Colon (tissue), 2 donors: Measurements from ENCODE around the gene FANCI.

Experiments used
- FAIRE-seq: peaks from 2 replicates; lab custom pipeline; 2012; peaks lifted over from hg19 to GRCh38; lab: Jason Lieb, UNC
- donor health status: control.
- donor health status: control.

Gene FANCI

DNA sequence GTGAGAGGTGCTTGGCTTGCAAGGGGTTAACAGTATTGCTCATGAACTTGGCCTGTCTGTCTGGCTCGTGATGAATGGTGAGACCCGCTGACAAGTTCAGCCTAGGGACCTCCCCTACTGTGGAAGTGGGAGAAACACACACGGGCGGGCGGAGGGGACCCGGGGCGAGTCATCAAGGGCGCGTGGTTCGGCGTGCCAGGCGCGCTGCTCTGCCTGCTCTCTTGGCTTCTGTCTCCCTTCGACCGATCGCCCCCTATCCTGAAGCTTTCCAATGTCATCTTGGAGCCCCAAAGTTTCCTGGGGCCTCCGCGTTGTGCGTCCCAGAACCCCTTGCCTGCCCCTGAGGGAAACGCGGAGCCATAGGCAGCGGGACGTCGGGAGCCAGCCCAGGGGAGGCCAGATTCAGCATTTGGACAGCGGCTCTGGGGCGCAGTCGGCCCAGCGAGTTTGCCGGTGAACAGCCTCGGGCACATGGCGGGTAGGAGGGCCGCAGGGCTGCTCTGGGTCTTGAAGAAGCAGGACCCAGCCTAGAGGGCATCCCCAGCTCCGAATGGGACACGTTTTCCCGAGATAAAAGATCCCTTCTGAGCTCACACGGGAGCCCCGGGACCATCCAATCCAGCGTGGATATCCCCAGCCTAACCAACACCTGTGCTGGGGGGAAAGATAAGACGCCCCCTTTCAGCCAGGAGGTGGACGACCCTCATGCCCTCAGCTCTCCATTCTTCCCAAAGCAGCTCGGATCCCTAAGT lies 117.8 kb downstream of the FANCI start:
- FAIRE-seq = no peak

DNA sequence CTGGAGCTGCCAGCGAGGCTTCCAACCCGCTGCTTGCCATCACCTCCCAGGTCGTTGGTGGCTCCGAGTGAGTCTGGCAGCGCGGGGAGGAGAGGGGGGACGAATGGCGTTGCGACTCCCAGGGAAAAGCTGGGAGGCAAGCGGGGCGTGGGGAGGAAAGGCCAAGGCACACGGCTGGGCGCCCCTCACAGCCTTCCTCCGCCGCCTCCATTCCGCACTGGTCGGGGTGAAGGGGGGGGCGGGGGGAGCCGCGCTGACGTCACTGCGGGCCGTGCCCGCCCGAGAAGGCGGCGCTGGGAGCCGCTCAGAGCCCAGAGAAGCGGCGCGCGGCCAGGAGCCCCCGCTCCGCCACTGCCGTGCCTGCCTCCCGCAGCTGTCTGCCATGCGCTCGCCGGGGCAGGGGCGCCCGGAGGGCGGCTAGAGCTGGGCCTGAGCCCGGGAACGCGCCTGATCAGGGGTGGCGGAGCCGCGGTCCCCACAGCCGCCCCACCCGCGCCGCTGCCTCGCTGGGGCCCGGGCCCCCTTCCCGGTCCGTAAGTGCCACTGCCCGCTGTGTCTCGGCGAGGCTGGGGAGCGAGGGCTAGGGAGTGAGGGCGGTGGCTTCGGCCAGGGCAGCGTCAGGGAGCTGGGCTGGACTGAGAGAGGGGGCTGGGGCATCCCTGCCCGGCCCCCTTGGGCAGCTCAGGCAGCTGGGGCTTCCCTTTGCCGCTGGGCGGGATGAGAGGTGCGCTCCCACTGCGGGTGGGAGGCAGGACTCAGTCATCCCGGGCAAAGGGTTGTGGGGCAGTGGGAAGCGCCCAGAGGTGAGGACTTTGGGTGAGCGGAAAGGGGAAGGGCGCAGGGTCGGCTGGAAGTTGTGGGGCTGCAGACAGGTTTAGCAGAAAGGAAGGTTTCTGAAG lies 118.7 kb downstream of the FANCI start:
- no peak for FAIRE-seq

DNA sequence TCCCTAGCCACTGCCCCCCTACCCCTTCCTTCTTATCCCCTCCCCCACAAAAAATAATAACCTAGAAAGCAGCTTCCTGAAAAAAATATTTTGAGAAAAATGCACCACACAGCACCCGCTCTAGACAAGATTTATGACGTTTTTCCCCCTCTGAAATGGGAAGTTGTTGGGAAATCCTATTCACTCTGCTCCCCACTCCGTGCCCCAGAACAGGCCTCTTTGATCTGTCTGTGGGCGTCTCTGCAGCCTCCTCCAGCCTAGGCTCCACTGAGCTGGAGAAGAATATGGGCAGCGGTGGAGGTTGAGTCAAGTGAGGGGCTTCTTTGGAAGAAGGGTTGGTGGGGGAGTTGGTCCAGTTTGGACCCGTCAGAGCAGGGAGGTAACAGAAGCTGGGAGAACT lies 119.4 kb downstream of the FANCI start:
- no peak for FAIRE-seq

DNA sequence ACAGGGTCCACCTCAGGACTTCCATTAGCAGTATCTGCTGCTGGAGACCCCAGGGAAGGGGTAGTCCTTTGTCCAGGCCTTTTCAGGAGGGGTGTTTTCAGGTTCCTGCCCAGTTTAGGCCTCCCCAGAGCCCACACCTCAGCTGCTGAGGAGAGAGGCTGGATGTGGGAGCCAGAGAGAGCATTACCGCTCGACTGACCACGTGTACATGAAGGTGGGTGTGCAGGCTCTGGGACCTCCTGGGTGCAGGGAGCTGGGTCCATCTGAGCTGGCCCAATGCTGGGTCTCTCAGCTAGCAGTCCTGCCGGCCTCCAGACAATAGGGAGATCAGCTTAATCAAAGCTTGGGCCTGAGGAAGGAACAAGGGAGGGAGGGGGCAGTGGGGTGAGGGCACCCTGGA lies 120.0 kb downstream of the FANCI start:
- FAIRE-seq = no peak

DNA sequence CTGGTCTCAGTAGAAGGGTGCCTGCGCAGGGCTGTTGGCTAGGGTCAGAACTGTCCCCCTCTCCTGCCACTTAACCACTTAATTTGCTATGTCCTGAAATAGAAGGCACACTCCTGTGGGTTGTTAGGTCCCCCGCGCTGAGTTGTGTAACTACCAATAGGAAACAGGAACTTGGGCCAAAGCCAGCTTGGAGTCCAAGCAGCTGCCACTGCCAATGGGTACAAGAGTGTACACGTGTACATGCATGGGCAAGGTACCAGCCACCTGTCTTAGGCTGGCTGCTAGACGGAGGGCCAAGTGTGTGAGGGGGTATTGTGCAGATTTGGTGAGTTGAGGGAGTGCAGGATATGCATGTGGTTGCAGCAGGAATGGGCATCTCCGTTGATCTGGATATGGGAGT lies 120.6 kb downstream of the FANCI start:
- no peak for FAIRE-seq

DNA sequence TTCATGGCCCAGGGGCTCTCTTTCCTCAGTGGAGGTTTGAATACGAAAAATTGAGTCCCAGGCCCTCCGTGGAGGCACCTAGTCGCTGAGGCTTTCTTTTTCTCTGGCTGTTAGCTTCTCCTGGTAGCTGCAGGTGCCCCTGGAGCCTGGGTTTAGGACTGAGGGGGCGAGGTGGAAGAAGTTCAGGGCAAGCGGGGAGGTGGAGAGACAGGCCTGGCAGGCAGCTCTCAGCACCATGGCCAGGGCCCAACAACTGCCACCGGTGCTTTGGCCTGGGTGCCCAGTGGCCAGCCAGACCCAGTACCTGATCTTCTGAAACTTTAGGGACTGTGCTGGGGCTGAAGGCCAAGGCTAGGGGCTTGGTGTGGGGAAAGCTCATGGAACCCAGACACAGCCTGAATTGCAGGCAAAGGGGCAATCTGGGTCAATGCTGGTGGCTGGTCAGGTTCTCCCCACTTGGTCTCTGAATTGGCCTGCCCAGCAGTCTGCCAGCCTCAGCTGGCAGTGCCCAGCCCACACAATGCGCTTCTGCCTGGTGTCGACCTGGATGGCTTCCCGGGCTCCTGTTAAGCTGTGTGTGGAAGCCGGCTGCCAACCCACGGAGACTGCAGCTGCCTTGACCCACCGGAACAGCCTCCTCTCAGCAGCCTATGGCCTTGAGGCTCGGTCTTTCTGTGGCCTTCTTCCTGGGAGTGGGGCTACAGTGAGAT lies 121.1 kb downstream of the FANCI start:
- FAIRE-seq = no peak

DNA sequence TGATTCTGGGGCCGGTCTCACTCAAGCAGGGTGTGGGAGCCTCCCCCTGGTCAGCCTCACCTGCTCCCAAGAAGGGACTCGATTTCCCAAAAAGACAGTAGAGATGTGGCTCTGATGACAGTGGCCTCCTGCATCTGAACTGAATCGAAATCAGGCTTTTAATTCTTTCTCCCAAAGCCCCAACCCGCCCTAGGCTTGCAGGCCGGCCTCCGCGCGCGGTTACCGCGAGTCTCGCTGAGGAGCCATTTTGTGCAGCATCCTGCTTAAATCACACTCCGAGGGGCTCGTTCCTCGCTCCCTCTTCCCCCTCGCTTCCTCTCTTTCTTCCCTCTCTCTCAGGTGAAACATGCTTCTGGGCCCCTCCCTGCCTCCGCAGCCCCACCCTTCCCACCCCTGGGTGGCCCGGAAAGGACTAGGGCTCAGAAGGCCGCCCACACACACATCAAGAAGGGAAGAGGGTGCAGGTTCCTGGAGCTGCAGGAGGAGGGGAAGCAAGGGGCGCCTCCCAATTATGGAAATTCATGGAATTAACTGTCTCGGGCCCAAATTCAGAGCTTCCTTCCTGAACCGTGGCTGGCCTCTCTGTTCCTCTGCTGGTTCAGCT lies 121.8 kb downstream of the FANCI start:
- FAIRE-seq = no peak
